HepG2 (cell line): ENCODE measurements around the gene MRM2. TPM values are rescaled to one million over a fixed set of nuclear protein-coding genes. Genes with fewer than 3 reads are reported as not detected.

Source experiments
- ATAC-seq: fragments of 200-7000 bp; cut with Tn5 transposase; 3 replicates; pipeline ENCODE4 v1.9.1; 2020; ENCODE audit warnings: mild to moderate bottlenecking, moderate library complexity
- BruUV-seq: library from RNA; stranded (reverse); fragments of 400-500 nt; replicated peaks from 2 replicates; lab custom pipeline; 2021; lab: Mats Ljungman, UMichigan
- CTCF ChIA-PET: fragments of 300-600 bp; formaldehyde crosslinking; extraction: SDS; loops from one replicate; lab custom pipeline; 2021; ENCODE audit warnings: low total read pairs, inconsistent platforms, low intra/inter-chr PET ratio; lab: Yijun Ruan, JAX
- POLR2A ChIA-PET: fragments of 350-600 bp; sonication (Branson Sonifier 250); formaldehyde crosslinking; loops from one replicate; lab custom pipeline; 2020; ENCODE audit warnings: antibody characterized with exemption, inconsistent platforms; lab: Yijun Ruan, JAX
- DNase-seq: peaks from one replicate; pipeline ENCODE4 v3.0.0-alpha.2; 2015; ENCODE audit warnings: low spot score
- FAIRE-seq: peaks from 3 replicates; lab custom pipeline; 2011; peaks lifted over from hg19 to GRCh38; lab: Jason Lieb, UNC
- H2AFZ ChIP-seq: one replicate; pipeline ENCODE4 v1.6.1; 2011; ENCODE audit warnings: low read length, inconsistent platforms
- H3K27ac ChIP-seq: fragments of 300-600 bp; 3 replicates; pipeline ENCODE4 v1.8.0; 2011; ENCODE audit warnings: mixed run types, mild to moderate bottlenecking, mixed read lengths, low read length, inconsistent platforms; ENCODE audit not compliant: insufficient read depth; ENCODE audit errors: extremely low read length
- H3K27me3 ChIP-seq, 2 experiments: fragments of 200-600 bp in 1 of 2; 2 replicates in 1 of 2; 3 replicates in 1 of 2; pipeline versions ENCODE4 v1.6.0 to v1.8.0; 2011; ENCODE audit warnings: low read length in 2 of 2, mild to moderate bottlenecking in 2 of 2, moderate library complexity in 2 of 2, inconsistent platforms in 1 of 2; ENCODE audit not compliant: insufficient read depth in 2 of 2, control insufficient read depth in 1 of 2
- H3K36me3 ChIP-seq, 2 experiments: fragments of 200-600 bp in 1 of 2; replicated peaks in 1 of 2; 2 replicates in 1 of 2; 3 replicates in 1 of 2; pipeline versions ENCODE4 v1.5.1 to v1.8.0; 2011; ENCODE audit warnings: low read length in 2 of 2, inconsistent platforms in 1 of 2; ENCODE audit not compliant: insufficient read depth in 2 of 2, control insufficient read depth in 1 of 2
- H3K4me1 ChIP-seq: 2 replicates; pipeline ENCODE4 v1.5.1; 2012; ENCODE audit warnings: low read length, inconsistent platforms; ENCODE audit not compliant: insufficient read depth
- H3K4me2 ChIP-seq: 2 replicates; pipeline ENCODE4 v1.6.0; 2011; ENCODE audit warnings: low read depth, low read length, inconsistent platforms
- H3K4me3 ChIP-seq, 3 experiments: fragments of 200-600 bp in 1 of 3; sonication (generic), shearing (Covaris generic) in 1 of 3; replicated peaks in 1 of 3; 2 replicates each; pipeline ENCODE4 v1.5.1; 2011 to 2016; ENCODE audit warnings: low read length in 3 of 3, inconsistent platforms in 2 of 3, low read depth in 2 of 3, mild to moderate bottlenecking in 2 of 3, control low read depth in 1 of 3, mixed read lengths in 1 of 3; ENCODE audit not compliant: insufficient read depth in 1 of 3
- H3K79me2 ChIP-seq: one replicate; pipeline ENCODE4 v1.6.1; 2011; ENCODE audit warnings: low read length, inconsistent platforms; ENCODE audit not compliant: insufficient read depth
- H3K9ac ChIP-seq: 2 replicates; pipeline ENCODE4 v1.6.0; 2011; ENCODE audit warnings: mild to moderate bottlenecking, low read depth, low read length, inconsistent platforms; ENCODE audit not compliant: insufficient read depth
- H3K9me3 ChIP-seq: 2 replicates; pipeline ENCODE4 v1.5.1; 2012; ENCODE audit warnings: mild to moderate bottlenecking, low read length
- H4K20me1 ChIP-seq: 2 replicates; pipeline ENCODE4 v1.6.0; 2011; ENCODE audit warnings: inconsistent platforms, mild to moderate bottlenecking, low read length, moderate library complexity; ENCODE audit not compliant: insufficient read depth
- ARID5B ChIP-seq: IDR thresholded peaks from 2 replicates; pipeline ENCODE4 v1.4.0; 2020; ENCODE audit warnings: mild to moderate bottlenecking, missing genetic modification reagents
- ATM ChIP-seq: fragments of 450-650 bp; IDR thresholded peaks from 2 replicates; pipeline ENCODE4 v1.7.1; 2017; ENCODE audit warnings: mild to moderate bottlenecking, borderline replicate concordance
- CSRNP2 ChIP-seq: sonication (generic); formaldehyde crosslinking; conservative IDR thresholded peaks from 2 replicates; pipeline ENCODE4 v1.8.0; 2022; ENCODE audit warnings: low read depth, missing genetic modification reagents
- MBNL3 ChIP-seq: fragments of 250-450 bp; sonication (Bioruptor Pico); conservative IDR thresholded peaks from 2 replicates; pipeline ENCODE4 v1.8.0; 2022; ENCODE audit warnings: mild to moderate bottlenecking, inconsistent platforms
- NFKBIZ ChIP-seq: IDR thresholded peaks from 2 replicates; pipeline ENCODE4 v1.6.1; 2018; ENCODE audit warnings: missing genetic modification reagents, missing compliant biosample characterization
- TAF15 ChIP-seq: fragments of 200-400 bp; formaldehyde crosslinking; IDR thresholded peaks from one replicate; pipeline ENCODE4 v1.6.1; 2018; ENCODE audit warnings: mild to moderate bottlenecking, low read depth, low read length; ENCODE audit not compliant: poor library complexity, severe bottlenecking
- ZNF354B ChIP-seq: sonication (generic); formaldehyde crosslinking; IDR thresholded peaks from 2 replicates; pipeline ENCODE4 v1.8.0; 2022; ENCODE audit warnings: mild to moderate bottlenecking, missing genetic modification reagents
- WGBS: methylation state at CpG from one replicate; pipeline ENCODE4 v1.1.6; 2017; ENCODE audit warnings: low lambda C conversion rate; 5-methylcytosine and 5-hydroxymethylcytosine counted together
- in situ Hi-C: cut with HindIII; loops from 2 replicates; pipeline ENCODE4 v1.10.0; 2017; ENCODE audit warnings: low pct_unique_long_range_greater_than_20kb; ENCODE audit not compliant: extremely low pct_ligation_motif_present
- intact Hi-C: fragments of 100-400 bp; cut with micrococcal nuclease; formaldehyde crosslinking; loops from one replicate; pipeline ENCODE4 v1.10.0; 2022; ENCODE audit not compliant: unreplicated experiment
- polyA plus RNA-seq, 8 experiments: library from polyadenylated mRNA; depleted of rRNA in 3 of 8; stranded (reverse) in 7 of 8; unstranded in 1 of 8; fragments of >200 nt; fragmentation: Illumina TruSeq in 4 of 8; extraction: Trizol in 4 of 8; gene quantifications; 2 replicates each; pipeline versions ENCODE4 v1.2.1 to v1.2.3, GENCODE V29; 2011 to 2016; ENCODE audit warnings: low read depth in 4 of 8, missing spikeins in 1 of 8, mixed read lengths in 1 of 8; ENCODE audit not compliant: insufficient read depth in 1 of 8
- total RNA-seq, 5 experiments: library from RNA; depleted of rRNA; stranded (reverse); fragments of >200 nt; fragmentation: Illumina TruSeq; extraction: Trizol; gene quantifications; 2 replicates each; pipeline ENCODE4 v1.2.3, GENCODE V29; 2016; ENCODE audit warnings: low read depth in 1 of 5

MRM2 gene
- total and polyA plus RNA-seq, 2 of the 13 experiments (the other 11 are each of a cell fraction or from before 2014, with no cell fraction given), result 13.2 to 34.2 TPM

- no TSS peak for BruUV-seq
- no peak for FAIRE-seq
- 97% methylated on average over 23 of the region's 23 CpGs for WGBS
Measured at GRCh38 chr7:2264158-2264557, 22.2 kb upstream of the MRM2 start.

GRCh38 chr7:2263176-2263575, 21.2 kb upstream of the MRM2 start:
- CTCF ChIA-PET, result no interaction called here
- no peak overlapping the region for H2AFZ ChIP-seq
- 0 out of 2 replicates have a peak, but pooled peaks cover 11% of the 10 kb centered on the region for H3K4me1 ChIP-seq
- ATAC-seq (no peak), FAIRE-seq (no peak), DNase-seq (no peak)
- H3K36me3 ChIP-seq, result peaks cover 0 to 19% of the 10 kb centered on the region in 2 experiments; a peak in 2 of 5 replicates
- BruUV-seq, result no TSS peak
- POLR2A ChIA-PET, result no interaction called here
- H3K9ac ChIP-seq, result no peak overlapping the region
- intact Hi-C loops (no loop called here), in situ Hi-C loops (no loop called here)
- no peaks in the 10 kb centered on the region for H3K9me3 ChIP-seq
- WGBS, result 94% methylated on average over 6 of the region's 18 CpGs
- no peaks in the 10 kb centered on the region for H3K79me2 ChIP-seq
- H4K20me1 ChIP-seq, result no peaks in the 10 kb centered on the region
- no peaks in the 10 kb centered on the region for H3K27me3 ChIP-seq
- no peak overlapping the region for H3K4me3 ChIP-seq
- TF ChIP-seq ARID5B (CRISPR knock-in tag) (no peak), MBNL3 (CRISPR knock-in tag) (no peak)
- no peak overlapping the region for H3K27ac ChIP-seq
- no peak overlapping the region for H3K4me2 ChIP-seq

More at GRCh38 chr7:2264158-2264557, 22.2 kb upstream of the MRM2 start:
- H4K20me1 ChIP-seq, result no peaks in the 10 kb centered on the region
- POLR2A ChIA-PET, result no interaction called here
- in situ Hi-C loops (no loop called here), intact Hi-C loops (no loop called here)
- DNase-seq, result no peak
- H3K27ac ChIP-seq, result no peak overlapping the region
- CTCF ChIA-PET, result no interaction called here
- no peaks in the 10 kb centered on the region for H3K27me3 ChIP-seq
- no peaks in the 10 kb centered on the region for H3K79me2 ChIP-seq
- peaks cover 0 to 17% of the 10 kb centered on the region in 2 experiments; a peak in 2 of 5 replicates for H3K36me3 ChIP-seq
- no peak overlapping the region for H2AFZ ChIP-seq
- no peak overlapping the region for H3K4me3 ChIP-seq
- no peak overlapping the region for H3K4me2 ChIP-seq
- H3K9ac ChIP-seq, result no peak overlapping the region
- 0 out of 2 replicates have a peak, but pooled peaks cover 11% of the 10 kb centered on the region for H3K4me1 ChIP-seq
- TF ChIP-seq TAF15 (no peak), CSRNP2 (CRISPR knock-in tag) (no peak), ZNF354B (CRISPR knock-in tag) (no peak), NFKBIZ (no peak), ATM (no peak)
- ATAC-seq, result no peak
- H3K9me3 ChIP-seq, result no peaks in the 10 kb centered on the region
